Retinal pigment epithelial cell (primary cell): ENCODE data around the gene ARHGAP23.

Source experiments
- DNase-seq: peaks from one replicate; pipeline ENCODE4 v3.0.0-alpha.2; 2010; ENCODE audit warnings: low read depth
- H3K4me3 ChIP-seq: 2 replicates; pipeline ENCODE4 v1.5.1; 2011; ENCODE audit warnings: mild to moderate bottlenecking, low read length, control low read depth, moderate library complexity
- CTCF ChIP-seq: conservative IDR thresholded peaks from 2 replicates; pipeline ENCODE4 v1.5.1; 2011; ENCODE audit warnings: low read depth, low read length, control low read depth, inconsistent platforms

The ARHGAP23 gene

GRCh38 chr17:38504216-38504615 lies 76.0 kb downstream of the ARHGAP23 start:
- DNase-seq: no peak
- no peak for TF ChIP-seq CTCF
- H3K4me3 ChIP-seq: no peak overlapping the region

DNA sequence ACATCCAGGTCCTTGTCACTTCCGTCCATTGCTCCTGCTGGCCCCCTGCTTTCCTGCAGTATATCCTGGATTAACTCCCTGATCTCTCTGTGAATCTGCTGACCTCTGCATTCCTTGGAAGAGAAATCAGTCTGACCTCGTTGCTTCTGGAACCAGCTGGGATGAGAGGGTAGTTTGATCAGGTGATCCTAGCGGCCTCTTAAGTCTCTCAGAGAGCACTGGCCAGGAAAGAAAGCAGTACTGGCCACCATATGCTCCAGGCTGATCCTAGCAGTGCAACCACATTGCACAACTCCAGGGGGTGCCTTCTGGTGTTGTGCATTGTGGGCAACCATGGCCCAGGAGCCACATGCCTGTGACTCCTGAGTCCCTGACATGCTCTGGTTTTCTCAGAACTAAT lies 79.2 kb downstream of the ARHGAP23 start:
- no peak for TF ChIP-seq CTCF
- no peak for DNase-seq
- no peak overlapping the region for H3K4me3 ChIP-seq

DNA sequence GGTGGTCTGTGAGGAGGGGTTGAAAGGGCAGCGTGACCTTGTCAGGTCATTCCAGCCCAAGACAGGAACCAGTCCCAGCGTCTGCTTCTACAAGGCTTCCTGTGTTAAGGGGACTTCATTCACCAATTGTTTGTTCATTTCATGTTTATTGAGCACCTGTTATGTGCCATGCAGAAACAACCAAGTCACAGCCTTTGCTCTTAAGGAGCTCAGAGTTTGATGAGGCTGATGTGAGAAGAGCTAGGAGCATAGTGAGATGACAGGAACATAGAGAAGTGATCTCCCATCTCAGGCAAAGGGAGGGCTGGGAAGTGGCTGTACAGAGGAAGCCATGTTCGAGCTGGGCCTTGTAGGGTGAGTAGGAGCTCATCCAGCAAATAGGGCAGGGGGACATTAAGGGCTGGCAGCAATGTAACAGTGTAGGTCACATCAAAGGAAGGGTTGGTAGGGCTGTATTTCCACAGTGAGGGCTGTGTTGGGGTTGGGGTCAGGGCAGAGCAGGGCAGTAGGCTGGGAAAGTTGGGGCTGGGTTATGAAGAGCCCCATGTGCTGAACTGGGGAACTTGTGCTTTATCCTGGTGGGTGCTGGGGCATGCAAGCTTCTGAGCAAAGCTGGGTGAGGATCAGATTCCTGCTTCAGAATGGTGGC lies 79.8 kb downstream of the ARHGAP23 start:
- TF ChIP-seq CTCF: no peak
- no peak overlapping the region for H3K4me3 ChIP-seq
- no peak for DNase-seq

DNA sequence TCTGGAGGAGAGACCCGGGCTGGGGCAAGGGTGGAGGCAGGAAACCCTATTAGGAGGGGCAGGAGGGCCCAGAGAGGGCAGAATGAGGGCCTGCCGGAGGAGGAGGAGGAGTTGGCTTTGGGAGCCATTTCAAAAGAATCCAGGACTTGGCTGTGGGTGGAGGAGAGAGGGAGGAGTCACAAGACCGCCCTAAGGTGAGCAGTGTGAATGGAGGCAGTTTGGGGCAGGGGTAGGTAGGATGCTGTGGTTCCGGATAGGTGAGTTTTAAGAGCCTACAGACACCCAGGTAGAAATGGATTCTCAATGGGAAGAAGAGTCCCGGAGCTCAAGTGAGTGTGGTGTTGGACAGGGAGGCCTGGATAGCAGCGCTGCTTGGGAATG lies 80.3 kb downstream of the ARHGAP23 start:
- DNase-seq: no peak

DNA sequence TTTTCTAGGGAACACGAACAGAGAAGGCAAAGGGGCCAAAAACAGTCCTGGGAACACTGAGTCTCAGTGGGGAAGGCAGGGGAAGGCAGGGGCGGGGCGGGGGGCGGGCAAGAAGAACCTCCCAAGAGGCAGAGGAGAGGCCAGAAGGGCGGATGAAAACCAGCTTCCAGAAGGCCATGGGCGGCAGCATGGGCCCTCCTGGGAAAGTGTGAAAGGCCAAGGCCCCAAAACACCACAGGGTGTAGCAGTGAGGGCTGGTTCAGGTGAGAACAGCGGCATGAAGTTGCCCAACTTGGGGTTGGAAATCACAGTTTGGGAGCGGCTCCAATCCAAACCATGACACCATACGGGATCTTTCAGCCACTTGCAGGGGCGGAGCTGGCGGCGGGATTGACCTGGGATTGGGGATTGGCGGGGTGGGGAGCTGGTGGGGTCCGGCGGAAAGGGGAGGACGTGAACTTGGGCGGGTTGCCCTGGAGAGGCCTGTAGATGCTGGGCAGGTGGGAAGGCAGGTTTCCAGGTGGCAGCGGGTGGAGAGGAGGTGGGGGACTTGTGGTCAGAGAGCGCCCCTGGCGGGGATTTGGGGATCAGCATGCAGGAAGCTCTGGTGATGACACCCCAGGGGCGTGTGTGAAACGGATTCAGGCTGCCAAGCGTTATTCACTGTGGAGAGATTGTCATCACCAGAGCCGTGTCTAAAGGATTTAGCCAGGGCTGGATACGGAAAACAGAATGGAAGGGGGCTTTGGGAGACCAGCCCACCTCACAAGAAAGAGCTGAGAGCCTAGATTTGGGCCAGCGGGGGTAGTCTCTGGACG lies 80.9 kb downstream of the ARHGAP23 start:
- TF ChIP-seq CTCF: peak; percentile 91
- peak overlapping the region; percentile 11 for H3K4me3 ChIP-seq
- DNase-seq: peak; percentile 67

More for the DNA sequence above, 80.3 kb downstream of the ARHGAP23 start:
- TF ChIP-seq CTCF: no peak
- no peak overlapping the region for H3K4me3 ChIP-seq

DNA sequence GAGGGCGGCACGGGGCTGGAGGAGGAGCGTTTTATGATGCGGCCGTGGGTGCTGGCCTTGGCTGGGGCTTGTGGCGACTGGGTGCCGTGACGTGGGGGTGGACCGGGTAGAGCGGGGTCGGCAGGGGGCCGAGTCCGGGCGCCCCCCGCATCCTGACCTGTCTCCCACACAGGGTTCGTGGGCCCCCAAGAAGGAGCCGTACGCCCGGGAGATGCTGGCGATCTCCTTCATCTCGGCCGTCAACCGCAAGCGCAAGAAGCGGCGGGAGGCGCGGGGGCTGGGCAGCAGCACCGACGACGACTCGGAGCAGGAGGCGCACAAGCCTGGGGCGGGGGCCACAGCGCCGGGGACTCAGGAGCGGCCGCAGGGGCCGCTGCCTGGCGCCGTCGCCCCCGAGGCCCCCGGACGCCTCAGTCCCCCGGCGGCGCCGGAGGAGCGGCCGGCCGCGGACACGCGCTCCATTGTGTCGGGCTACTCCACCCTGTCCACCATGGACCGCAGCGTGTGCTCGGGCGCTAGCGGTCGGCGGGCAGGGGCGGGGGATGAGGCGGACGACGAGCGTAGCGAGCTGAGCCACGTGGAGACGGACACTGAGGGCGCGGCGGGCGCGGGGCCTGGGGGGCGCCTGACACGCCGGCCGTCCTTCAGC lies 81.6 kb downstream of the ARHGAP23 start:
- DNase-seq: no peak
- peak overlapping the region; percentile 11 for H3K4me3 ChIP-seq
- TF ChIP-seq CTCF: no peak
